ENCODE results near the gene CLCNKA. TPM values are rescaled to one million over a fixed set of nuclear protein-coding genes. Genes with fewer than 3 reads are reported as not detected.

Gene CLCNKA
- total RNA-seq, 1 experiment from 2014 or later, result 0.10 TPM

DNA sequence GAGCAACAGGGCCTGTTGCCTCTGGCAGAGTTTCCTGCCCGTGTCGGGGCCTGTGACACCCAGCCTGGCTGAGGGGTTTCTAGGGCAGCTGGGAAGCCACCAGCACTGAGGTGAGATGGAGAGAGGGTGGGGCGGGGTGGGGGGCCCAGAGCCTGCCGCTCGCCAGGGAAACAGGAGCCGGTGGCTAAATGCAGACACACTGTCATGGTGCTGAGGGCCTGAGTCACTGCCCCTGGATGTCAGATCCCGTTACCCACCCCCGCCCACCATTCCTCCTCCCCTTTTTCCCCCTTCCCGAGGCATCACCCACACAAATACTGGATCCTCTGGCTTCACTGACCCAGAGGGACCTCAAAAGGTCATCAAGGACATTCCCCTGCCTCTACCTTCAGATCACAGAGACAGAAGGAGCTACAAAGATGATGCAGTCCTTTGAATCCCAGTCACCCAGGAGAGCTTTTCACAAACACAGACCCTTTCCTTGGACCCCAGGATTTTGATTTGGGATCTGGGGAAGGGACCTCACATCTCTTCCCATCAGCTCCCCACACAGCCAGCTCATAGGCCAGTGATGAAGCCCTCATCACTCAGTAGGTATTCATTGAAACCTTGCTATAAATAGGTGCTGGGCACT, 2.1 kb upstream of the CLCNKA start:
- ATAC-seq (no peak), DNase-seq (ENCODE audit: low read depth, low spot score) (no peak)
- Histone ChIP-seq H3K9me2 (ENCODE audit: insufficient read depth) (no peaks in the 10 kb centered on the region), H3K36me3 (ENCODE audit: control insufficient read depth in 1 of 2, insufficient read depth in 2 of 2, low read length in 2 of 2) (no peaks in the 10 kb centered on the region), H3K27ac (ENCODE audit: low read depth, low read length) (no peak overlapping the region), H3K4me3 (replicated peaks in 1 of 2; ENCODE audit: low read depth in 1 of 2, low read length in 2 of 2) (no peak overlapping the region), H3K4me2 (ENCODE audit: low read length) (no peak overlapping the region), H3K79me2 (ENCODE audit: insufficient read depth, low read length) (no peaks in the 10 kb centered on the region), H3K9me3 (ENCODE audit: control insufficient read depth in 1 of 2, insufficient read depth in 1 of 2, low read depth in 1 of 2, low read length in 2 of 2) (no peaks in the 10 kb centered on the region), H3K27me3 (ENCODE audit: insufficient read depth, low read length) (no peaks in the 10 kb centered on the region), H2AFZ (ENCODE audit: low read depth, low read length, poor library complexity, severe bottlenecking) (no peak overlapping the region), H3K4me1 (ENCODE audit: control insufficient read depth in 1 of 2, insufficient read depth in 2 of 2, low read length in 2 of 2) (peaks cover 0 to 8% of the 10 kb centered on the region in 2 experiments; a peak in 2 of 4 replicates), H3K9ac (ENCODE audit: low read length) (no peak overlapping the region), H4K20me1 (ENCODE audit: insufficient read depth) (no peaks in the 10 kb centered on the region)
- ChIA-PET POLR2A (no interaction called here), RAD21 (ENCODE audit: low non-redundant PET in 1 of 2, low total read pairs in 2 of 2, uncharacterized antibody in 2 of 2, unreplicated experiment in 2 of 2) (no interaction called here), CTCF (interaction anchor here (0.6 kb wide), 1 partner anchor 37 kb away, joined by 5 read pairs; no protein-coding TSS in a partner anchor)
- TF ChIP-seq SRF (IDR thresholded peaks at IDR 0.05; ENCODE audit: low read depth), result no peak
- TF ChIP-seq, protein P1, sequence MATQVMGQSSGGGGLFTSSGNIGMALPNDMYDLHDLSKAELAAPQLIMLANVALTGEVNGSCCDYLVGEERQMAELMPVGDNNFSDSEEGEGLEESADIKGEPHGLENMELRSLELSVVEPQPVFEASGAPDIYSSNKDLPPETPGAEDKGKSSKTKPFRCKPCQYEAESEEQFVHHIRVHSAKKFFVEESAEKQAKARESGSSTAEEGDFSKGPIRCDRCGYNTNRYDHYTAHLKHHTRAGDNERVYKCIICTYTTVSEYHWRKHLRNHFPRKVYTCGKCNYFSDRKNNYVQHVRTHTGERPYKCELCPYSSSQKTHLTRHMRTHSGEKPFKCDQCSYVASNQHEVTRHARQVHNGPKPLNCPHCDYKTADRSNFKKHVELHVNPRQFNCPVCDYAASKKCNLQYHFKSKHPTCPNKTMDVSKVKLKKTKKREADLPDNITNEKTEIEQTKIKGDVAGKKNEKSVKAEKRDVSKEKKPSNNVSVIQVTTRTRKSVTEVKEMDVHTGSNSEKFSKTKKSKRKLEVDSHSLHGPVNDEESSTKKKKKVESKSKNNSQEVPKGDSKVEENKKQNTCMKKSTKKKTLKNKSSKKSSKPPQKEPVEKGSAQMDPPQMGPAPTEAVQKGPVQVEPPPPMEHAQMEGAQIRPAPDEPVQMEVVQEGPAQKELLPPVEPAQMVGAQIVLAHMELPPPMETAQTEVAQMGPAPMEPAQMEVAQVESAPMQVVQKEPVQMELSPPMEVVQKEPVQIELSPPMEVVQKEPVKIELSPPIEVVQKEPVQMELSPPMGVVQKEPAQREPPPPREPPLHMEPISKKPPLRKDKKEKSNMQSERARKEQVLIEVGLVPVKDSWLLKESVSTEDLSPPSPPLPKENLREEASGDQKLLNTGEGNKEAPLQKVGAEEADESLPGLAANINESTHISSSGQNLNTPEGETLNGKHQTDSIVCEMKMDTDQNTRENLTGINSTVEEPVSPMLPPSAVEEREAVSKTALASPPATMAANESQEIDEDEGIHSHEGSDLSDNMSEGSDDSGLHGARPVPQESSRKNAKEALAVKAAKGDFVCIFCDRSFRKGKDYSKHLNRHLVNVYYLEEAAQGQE (IDR thresholded peaks at IDR 0.05; ENCODE audit: low read depth), result no peak
- TF ChIP-seq ZFX (IDR thresholded peaks at IDR 0.05), result no peak
- no peak for TF ChIP-seq EZH2 (IDR thresholded peaks at IDR 0.05)
- TF ChIP-seq ELF1 (IDR thresholded peaks at IDR 0.05; ENCODE audit: borderline replicate concordance, low read depth), result no peak
- TF ChIP-seq EGR1 (IDR thresholded peaks at IDR 0.05; ENCODE audit: low read depth), result no peak
- no peak for TF ChIP-seq EZH2phosphoT487 (IDR thresholded peaks at IDR 0.05; ENCODE audit: borderline replicate concordance)
- no peak for TF ChIP-seq POLR2AphosphoS5 (IDR thresholded peaks at IDR 0.05; ENCODE audit: low read depth, low read length)
- BruUV-seq (replicated peaks), result no TSS peak
- intact Hi-C loops (cut with micrococcal nuclease), result no loop called here
